Endothelial cell of umbilical vein (primary cell): ENCODE results near the gene AQP3.

Experiments
- CTCF ChIP-seq, 2 donors: IDR thresholded peaks; 1 replicate in 1 of 2; 2 replicates in 1 of 2; pipeline ENCODE4 v1.5.1; 2011; ENCODE audit warnings: low read length in 2 of 2, mild to moderate bottlenecking in 2 of 2, moderate library complexity in 2 of 2, control low read depth in 1 of 2, inconsistent platforms in 1 of 2, low read depth in 1 of 2; ENCODE audit not compliant: insufficient read depth in 1 of 2; ENCODE audit errors: extremely low read depth in 1 of 2
- EZH2 ChIP-seq: IDR thresholded peaks from 2 replicates; pipeline ENCODE4 v1.6.1; 2012; ENCODE audit warnings: borderline replicate concordance, low read depth, mild to moderate bottlenecking, moderate library complexity, low read length, inconsistent platforms; ENCODE audit not compliant: severe bottlenecking
- FOS ChIP-seq: IDR thresholded peaks from 2 replicates; pipeline ENCODE4 v1.6.1; 2011; ENCODE audit warnings: mild to moderate bottlenecking, low read length, moderate library complexity, borderline replicate concordance; ENCODE audit not compliant: insufficient read depth
- JUN ChIP-seq: IDR thresholded peaks from 2 replicates; pipeline ENCODE4 v1.6.1; 2011; ENCODE audit warnings: borderline replicate concordance, low read depth; ENCODE audit not compliant: insufficient read length, insufficient read depth
- POLR2A ChIP-seq: IDR thresholded peaks from 2 replicates; pipeline ENCODE4 v1.6.1; 2012; ENCODE audit warnings: low read depth, mild to moderate bottlenecking, control low read depth, low read length

- TF ChIP-seq EZH2 = no peak
- no peak for TF ChIP-seq FOS
- TF ChIP-seq JUN = no peak
- TF ChIP-seq CTCF (IDR thresholded peaks at IDR 0.05; ENCODE audit: extremely low read depth in 1 of 2, insufficient read depth in 1 of 2, low read depth in 1 of 2, low read length in 2 of 2) = no peak
- no peak for TF ChIP-seq POLR2A
These were observed 20.9 kb upstream of the AQP3 start for GRCh38 chr9:33468215-33468730.
